ENCODE measurements around the gene RGS11.

The RGS11 gene

DNA sequence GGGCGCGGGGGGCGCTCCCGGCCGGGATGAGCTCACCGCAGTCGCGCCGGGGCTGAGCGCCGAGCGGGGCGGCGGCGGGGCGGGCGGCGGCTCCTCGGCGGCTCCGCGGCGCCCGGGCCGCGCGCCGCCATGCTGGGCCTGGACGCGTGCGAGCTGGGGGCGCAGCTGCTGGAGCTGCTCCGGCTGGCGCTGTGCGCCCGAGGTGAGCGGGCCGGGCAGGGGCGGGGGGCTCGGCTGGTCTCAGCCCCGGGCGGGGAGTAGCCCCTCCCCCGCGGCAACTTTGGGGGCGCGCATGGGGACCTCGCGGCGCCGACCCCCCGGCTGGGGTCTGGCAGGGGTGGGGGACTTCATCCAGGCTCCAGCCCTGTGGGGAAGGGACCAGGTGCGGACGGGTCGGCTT lies 4.8 kb upstream of the RGS11 start, which contains the start of gene ARHGDIG:
TSS of gene ARHGDIG (plus strand) at position 40 of the 400 bp plus-strand sequence. CDS start at position 130, 90 bp downstream.
- no peak for DNase-seq
- H3K27me3 ChIP-seq (replicated peaks): peaks cover 13% of the 10 kb centered on the region
- H3K27ac ChIP-seq: no peak within 1 kb of the TSS
- TF ChIP-seq, protein P1, sequence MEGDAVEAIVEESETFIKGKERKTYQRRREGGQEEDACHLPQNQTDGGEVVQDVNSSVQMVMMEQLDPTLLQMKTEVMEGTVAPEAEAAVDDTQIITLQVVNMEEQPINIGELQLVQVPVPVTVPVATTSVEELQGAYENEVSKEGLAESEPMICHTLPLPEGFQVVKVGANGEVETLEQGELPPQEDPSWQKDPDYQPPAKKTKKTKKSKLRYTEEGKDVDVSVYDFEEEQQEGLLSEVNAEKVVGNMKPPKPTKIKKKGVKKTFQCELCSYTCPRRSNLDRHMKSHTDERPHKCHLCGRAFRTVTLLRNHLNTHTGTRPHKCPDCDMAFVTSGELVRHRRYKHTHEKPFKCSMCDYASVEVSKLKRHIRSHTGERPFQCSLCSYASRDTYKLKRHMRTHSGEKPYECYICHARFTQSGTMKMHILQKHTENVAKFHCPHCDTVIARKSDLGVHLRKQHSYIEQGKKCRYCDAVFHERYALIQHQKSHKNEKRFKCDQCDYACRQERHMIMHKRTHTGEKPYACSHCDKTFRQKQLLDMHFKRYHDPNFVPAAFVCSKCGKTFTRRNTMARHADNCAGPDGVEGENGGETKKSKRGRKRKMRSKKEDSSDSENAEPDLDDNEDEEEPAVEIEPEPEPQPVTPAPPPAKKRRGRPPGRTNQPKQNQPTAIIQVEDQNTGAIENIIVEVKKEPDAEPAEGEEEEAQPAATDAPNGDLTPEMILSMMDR (IDR thresholded peaks at IDR 0.05; ENCODE audit: low read depth, low read length, missing control alignments): no peak
- in situ Hi-C loops (cut with HindIII; ENCODE audit: low pct_ligation_motif_present, low sequenced_read_pairs): no loop called here
- H3K4me3 ChIP-seq (ENCODE audit: low read depth, low read length): peak within 1 kb of the TSS; percentile 1
- H3K36me3 ChIP-seq (replicated peaks): no peaks in the 10 kb centered on the region

DNA sequence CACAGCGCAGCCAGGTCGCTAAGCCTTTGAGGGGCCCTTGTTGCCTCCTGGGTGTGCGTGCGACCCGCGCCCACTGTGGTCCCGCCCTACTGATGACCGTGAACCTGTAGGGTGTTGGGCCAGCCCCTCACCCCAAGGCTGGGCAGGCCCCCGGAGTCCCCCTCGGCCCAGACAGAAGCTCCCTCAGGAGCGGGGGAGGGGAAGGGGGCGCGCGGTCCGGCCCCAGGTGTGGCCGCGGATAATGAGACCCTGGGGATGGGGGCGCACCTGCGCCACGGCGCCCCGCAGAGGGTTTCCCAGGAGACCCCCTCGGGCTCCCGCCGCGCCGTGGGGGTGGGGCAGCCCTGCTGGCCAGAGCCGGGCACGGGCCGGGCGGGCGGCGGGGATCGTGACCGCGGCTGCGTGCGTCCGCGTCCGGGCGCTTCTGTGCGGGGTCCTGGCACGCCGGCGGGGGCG lies 4.3 kb upstream of the RGS11 start:
- DNase-seq: no peak
- Histone ChIP-seq H3K27me3 (replicated peaks) (peaks cover 16% of the 10 kb centered on the region), H3K27ac (no peak overlapping the region), H3K36me3 (replicated peaks) (no peaks in the 10 kb centered on the region), H3K4me3 (ENCODE audit: low read depth, low read length) (no peak overlapping the region)
- TF ChIP-seq, protein P1 (IDR thresholded peaks at IDR 0.05; ENCODE audit: low read depth, low read length, missing control alignments): no peak
- in situ Hi-C loops (cut with HindIII; ENCODE audit: low pct_ligation_motif_present, low sequenced_read_pairs): no loop called here

DNA sequence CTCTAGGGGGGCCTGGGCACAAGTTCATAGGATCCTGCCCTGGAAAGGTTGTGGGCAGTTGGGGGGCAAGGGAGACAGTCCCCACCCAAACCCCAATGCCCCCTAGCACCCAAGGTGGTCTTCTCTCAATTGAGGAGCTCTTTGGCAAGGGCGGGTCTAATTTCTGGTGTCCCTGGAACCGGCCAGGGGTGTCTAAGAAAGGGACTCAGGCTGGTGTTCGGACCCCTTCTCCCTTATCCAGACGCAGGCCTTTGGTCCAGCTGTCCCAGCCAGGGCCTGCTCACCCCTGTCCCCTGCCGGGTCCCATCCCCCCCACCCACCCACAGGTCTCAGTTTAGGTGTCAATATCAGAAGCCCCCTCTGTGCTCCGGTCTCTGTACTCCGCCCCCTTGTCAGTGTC lies 3.8 kb upstream of the RGS11 start:
- Histone ChIP-seq H3K27ac (no peak overlapping the region), H3K36me3 (replicated peaks) (no peaks in the 10 kb centered on the region), H3K27me3 (replicated peaks) (peaks cover 17% of the 10 kb centered on the region), H3K4me3 (ENCODE audit: low read depth, low read length) (no peak overlapping the region)
- TF ChIP-seq, protein P1 (IDR thresholded peaks at IDR 0.05; ENCODE audit: low read depth, low read length, missing control alignments): no peak
- in situ Hi-C loops (cut with HindIII; ENCODE audit: low pct_ligation_motif_present, low sequenced_read_pairs): no loop called here
- no peak for DNase-seq

DNA sequence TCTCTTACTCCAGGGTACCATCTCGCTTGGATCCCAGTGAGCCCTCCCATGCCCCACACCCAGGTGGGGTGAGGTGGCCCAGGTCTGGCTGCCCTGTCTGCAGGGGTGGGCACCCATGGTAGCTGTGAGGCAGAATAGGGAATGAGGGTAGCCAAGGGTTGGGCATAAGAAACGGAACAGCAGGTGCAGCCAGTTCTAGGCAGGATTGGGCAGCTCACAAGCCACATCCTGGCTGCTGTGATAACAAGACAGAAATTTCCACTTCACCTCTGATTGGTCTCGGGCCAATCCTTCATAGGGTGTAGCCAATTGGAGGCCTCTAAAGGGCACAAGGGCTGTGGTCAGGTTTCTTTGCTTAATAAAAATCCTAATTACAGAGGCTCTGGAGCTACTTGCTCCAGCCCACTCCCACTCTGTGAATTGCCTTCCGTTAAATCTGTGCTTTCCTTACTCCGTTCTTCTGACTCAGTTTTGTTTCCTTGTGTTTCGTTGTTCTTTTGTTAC lies 3.2 kb upstream of the RGS11 start:
- Histone ChIP-seq H3K36me3 (replicated peaks) (no peaks in the 10 kb centered on the region), H3K4me3 (ENCODE audit: low read depth, low read length) (no peak overlapping the region), H3K27ac (no peak overlapping the region), H3K27me3 (replicated peaks) (peaks cover 17% of the 10 kb centered on the region)
- TF ChIP-seq, protein P1 (IDR thresholded peaks at IDR 0.05; ENCODE audit: low read depth, low read length, missing control alignments): no peak
- DNase-seq: peak; percentile 27
- in situ Hi-C loops (cut with HindIII; ENCODE audit: low pct_ligation_motif_present, low sequenced_read_pairs): no loop called here

DNA sequence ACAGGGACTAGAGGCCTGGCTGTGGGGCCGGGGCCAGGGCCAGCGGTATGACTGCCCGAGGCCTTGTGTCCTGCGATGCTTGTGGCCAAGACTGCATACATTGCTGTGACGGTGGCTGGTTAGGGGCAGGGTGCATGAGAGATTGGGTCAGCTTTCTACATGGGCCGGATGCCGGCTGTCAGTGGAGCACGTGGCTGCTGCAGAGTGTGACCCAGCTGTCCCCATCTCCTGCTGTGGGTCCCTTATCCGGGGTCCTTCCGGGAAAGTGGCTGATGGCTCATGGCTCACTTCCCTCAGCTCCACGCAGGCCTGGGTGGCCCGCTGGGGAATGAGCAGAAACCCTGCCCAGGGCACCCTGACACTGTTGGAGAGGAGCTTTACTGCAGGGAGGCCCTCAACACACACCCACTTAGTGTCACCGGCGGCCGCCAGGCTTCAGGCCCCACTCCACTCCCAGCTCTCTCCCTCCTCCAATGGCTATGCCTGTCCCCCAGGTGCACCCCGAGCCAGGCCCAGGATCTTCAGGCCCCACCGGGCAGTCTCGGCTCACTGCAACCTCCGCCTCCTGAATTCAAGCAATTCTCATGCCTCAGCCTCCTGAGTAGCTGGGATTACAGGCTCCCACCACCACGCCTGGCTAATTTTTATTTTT lies 808 bp upstream of the RGS11 start:
- in situ Hi-C loops (cut with HindIII; ENCODE audit: low pct_ligation_motif_present, low sequenced_read_pairs): no loop called here
- no peaks in the 10 kb centered on the region for H3K36me3 ChIP-seq (replicated peaks)
- TF ChIP-seq, protein P1 (IDR thresholded peaks at IDR 0.05; ENCODE audit: low read depth, low read length, missing control alignments): no peak
- peaks cover 17% of the 10 kb centered on the region for H3K27me3 ChIP-seq (replicated peaks)
- DNase-seq: no peak
- H3K4me3 ChIP-seq (ENCODE audit: low read depth, low read length): no peak overlapping the region
- no peak overlapping the region for H3K27ac ChIP-seq

Data from brain microvascular endothelial cell (primary cell).